HG02938 (cell line): Measurements from ENCODE around the gene HOXC10.

Source experiments
- ATAC-seq: cut with Tn5 transposase; IDR thresholded peaks from one replicate; pipeline ENCODE4 v1.9.1; 2021; ENCODE audit warnings: mild to moderate bottlenecking, moderate library complexity; ENCODE audit not compliant: unreplicated experiment

Gene HOXC10

DNA sequence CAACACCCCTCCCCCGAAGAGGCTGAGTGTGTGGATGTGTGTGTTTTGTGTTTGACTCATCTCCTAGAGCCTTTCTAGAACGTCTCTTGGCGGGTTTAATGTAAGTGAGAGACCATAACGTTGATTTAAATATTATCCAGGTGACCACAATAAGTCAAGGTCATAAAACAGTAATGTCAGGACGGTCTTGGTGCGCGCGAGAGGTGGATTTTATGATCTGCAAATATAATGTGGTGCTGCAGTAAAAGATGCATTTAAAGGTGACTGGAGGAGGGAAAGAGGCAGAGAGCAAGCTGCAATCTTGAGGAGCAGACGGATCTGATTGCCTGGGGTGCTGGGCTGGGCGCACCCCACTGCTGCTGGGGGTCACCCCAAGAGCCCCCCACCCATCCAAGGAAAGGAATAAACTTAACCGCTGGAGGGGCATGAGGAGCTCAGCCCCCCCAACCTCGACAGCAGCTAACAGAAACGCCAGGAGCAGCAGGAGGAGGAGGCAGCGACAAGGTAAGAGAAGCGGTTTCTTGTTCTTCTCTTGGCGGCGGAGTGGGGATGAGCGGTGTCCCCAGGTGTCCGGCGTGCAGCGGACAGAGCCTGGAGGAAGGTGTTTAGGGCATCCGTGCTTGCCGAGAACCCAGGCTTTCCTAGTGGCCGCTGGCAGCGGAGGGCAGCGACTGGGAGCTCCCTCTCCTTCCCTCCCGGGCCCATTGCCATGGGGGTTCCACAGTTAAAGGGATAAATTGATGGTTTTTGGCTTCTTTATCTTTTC lies 5.5 kb downstream of the HOXC10 start:
- no peak for ATAC-seq

DNA sequence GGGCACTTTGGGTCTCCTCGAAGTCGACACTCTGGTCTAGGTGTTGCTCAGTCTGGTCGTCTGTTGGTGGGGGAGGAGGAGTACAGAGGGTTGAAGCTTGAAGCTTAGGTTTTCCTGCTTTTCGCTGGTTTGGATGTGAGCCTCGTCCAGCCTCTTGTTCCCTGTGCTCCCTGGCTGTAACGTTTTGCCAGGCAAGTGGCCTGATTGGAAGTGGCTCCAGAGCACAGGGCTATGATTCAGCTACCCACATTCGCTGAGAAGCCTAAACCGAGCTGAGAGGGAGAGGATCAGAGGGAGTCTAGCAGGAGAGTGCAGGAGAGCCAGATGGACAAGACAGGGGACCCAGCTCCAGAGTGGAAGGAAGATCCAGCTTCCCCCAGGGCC lies 6.1 kb downstream of the HOXC10 start:
- no peak for ATAC-seq

- no peak for ATAC-seq
Observed at GRCh38 chr12:53992377-53992889, 7.5 kb downstream of the HOXC10 start.

DNA sequence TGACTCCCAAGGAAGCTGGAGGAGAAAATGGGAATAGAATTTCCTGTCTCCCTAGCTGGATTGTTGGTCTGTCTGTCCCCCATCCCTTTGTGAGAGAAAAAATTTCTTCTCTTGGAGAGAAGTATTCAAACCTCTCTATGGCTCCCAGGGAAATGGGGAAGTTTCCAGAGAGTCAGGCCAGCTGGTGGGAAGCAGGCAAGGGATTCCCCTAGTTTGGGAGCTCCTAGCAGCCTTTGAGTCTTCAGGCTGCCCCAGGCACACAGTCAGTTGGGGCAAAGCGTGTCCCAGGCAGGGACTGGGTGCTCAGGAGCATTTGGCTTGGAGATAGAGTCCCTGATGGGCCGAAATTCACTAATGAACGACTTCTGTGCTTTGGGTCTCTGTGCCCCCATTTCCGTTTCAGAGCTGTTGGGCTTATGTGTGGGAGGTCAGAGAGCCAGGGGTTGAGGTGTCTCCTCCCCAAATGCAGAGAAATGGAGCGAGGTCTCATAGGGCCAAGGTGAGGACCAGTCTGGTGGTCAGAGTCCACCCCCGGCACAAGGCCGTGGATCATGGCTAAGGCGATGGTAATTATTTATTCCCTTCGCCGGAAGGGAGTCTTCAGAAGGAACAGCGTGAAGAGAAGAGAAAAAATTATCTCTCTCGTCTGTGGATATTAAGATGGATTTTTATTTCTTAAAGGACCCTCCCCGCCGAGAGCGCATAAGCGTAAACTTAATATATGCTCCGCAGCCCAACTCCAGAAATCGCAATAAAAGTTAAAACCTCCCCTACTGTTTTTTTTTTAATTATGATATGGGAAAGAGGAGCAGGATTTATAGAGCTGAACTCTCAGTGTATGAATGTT lies 8.4 kb downstream of the HOXC10 start:
- no peak for ATAC-seq

DNA sequence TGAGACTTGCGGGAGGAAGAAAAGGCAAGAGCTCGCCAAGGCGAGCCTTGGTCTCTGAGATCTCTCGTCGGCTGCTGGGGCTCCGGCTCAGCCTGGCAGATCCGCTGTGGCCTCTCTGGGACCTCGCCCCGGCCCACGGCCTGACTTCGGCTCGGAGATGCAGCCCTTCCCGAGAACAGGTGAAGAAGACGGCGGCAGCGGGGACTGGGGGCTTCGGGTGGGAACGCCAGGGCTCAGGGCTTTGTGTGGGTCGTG lies 9.0 kb downstream of the HOXC10 start:
- ATAC-seq: no peak

GRCh38 chr12:53994264-53995001 lies 9.5 kb downstream of the HOXC10 start:
- ATAC-seq: no peak

DNA sequence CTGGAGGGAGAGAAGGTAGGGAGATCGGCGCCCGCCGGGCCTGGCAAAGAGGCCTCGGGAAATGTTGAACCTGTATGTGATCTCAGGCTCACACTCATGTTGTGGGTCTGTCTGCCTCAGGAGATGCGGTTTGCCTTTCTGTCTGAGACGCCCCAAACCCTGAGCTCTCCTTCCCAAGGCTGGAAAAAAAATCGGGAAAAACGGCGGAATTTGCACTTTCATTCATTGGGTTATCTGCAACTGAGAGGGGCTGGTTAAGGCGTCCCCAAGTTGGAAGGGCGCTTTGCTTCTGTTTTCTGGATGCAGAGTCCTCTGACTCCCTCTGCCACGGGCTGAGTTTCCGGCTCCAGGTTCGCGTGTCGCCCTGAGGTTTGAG lies 10.0 kb downstream of the HOXC10 start:
- ATAC-seq: no peak

- no peak for ATAC-seq
Observed at GRCh38 chr12:53995378-53996239, 10.7 kb downstream of the HOXC10 start.

GRCh38 chr12:53996240-53997203 lies 11.6 kb downstream of the HOXC10 start:
- no peak for ATAC-seq

DNA sequence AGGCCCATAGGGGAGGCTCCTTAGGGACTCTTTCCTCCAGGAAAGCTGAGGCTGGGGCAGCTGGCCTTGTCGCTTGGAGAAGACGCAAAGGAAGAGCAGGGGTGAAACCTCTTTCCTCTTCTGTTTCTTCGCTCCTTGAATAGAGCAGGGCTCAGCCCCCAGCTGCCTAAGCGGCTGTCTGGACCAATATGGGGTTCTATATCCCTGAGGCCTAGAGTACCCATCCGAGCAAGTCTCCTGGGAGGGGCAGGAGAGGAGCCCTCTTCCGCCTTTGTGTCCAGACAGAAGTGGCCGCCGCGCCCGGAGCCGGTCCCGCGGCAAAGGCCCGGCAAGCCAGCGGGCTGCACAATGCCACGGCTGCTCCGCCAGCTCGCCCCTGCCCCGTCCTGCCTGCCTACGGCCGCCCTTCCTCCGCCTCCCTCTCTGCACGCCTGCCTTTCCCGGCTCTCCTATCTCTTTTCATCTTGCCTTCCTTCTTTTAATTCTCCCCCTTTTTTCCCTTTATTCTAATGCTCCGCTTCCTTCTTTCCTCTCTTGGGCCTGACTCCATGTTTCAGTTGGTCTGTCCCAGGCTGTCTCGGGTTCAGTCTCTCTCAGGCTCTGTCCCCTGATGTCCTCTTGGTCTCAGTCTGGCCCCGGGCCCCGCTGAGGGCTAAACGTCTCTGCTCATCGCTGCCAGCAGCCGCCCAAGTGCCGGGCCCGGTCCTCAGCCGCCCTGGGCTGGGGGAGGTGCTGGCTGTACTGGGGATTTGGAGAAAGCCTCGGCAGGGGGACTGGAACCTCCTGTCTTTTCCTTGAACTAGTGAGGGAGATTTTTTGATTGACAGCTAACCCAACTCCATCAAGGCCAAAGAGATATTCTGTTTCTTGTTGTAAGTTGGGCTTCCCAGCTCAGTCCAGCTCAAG lies 12.5 kb downstream of the HOXC10 start:
- ATAC-seq: no peak

GRCh38 chr12:53998110-53998899 lies 13.4 kb downstream of the HOXC10 start:
- no peak for ATAC-seq

GRCh38 chr12:53998900-53999236 lies 13.9 kb downstream of the HOXC10 start:
- no peak for ATAC-seq

DNA sequence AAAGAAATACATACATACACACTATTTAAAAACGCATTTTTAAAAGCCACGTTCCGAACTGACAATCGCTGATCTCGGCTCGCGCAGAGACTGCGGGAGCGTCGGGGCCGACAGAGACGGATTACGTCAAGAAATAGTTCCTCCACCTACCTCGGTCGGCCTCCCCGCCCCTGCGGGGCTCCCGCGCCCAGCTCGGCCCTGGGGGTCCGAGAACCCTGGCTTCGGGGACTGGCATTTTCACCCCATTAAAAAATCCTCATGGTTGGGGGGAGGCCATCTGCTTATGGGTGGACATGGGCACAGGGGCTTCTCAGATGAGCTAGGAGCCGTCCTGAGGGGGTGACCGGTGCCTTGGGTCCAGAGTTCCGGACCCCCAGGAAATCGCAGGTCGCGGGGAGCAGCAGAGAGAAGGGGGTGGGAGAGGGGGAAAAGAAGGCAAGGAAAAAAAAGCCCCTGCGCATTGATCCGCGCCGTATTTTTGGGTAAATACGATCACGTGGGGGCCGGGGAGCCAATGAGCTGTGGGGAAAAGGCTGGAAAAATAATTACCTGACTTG lies 14.7 kb downstream of the HOXC10 start:
- no peak for ATAC-seq

DNA sequence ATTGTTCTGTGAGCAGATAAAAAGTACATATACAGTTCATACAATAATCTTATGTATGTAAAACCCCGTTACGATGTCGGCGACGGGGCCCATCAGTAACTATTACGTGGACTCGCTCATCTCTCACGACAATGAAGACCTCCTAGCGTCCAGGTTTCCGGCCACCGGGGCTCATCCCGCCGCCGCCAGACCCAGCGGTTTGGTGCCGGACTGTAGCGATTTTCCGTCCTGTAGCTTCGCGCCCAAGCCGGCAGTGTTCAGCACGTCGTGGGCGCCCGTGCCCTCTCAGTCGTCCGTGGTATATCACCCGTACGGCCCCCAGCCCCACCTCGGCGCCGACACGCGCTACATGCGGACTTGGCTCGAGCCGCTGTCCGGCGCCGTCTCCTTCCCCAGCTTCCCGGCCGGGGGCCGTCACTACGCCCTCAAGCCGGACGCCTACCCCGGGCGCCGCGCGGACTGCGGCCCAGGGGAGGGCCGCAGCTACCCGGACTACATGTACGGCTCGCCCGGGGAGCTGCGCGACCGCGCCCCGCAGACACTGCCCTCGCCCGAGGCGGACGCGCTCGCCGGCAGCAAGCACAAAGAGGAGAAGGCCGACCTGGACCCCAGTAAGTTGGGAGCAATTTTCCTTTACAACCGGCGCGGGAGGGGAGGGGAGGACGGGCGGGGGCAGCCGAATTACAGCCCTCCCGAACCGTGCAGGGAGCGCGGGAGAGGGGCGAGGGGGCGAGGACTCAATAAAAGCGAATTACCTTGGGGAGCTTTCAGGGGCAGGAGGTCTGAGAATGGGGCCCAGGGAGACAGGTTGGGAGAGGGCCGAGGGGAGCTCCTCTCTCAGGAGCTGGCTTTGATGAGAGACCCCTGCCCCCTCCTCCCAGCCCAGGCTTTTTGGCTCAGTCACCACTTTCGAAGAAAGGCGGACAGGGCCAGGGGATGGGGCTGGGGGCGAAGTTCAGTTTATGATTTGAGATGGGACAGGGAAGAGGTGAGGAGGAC lies 15.5 kb downstream of the HOXC10 start, which contains the start of gene HOXC9:
Gene HOXC9 (plus strand): TSS at position 46 of the 999 bp plus-strand sequence. CDS start 28 bp downstream, at position 74.
- ATAC-seq: no peak

DNA sequence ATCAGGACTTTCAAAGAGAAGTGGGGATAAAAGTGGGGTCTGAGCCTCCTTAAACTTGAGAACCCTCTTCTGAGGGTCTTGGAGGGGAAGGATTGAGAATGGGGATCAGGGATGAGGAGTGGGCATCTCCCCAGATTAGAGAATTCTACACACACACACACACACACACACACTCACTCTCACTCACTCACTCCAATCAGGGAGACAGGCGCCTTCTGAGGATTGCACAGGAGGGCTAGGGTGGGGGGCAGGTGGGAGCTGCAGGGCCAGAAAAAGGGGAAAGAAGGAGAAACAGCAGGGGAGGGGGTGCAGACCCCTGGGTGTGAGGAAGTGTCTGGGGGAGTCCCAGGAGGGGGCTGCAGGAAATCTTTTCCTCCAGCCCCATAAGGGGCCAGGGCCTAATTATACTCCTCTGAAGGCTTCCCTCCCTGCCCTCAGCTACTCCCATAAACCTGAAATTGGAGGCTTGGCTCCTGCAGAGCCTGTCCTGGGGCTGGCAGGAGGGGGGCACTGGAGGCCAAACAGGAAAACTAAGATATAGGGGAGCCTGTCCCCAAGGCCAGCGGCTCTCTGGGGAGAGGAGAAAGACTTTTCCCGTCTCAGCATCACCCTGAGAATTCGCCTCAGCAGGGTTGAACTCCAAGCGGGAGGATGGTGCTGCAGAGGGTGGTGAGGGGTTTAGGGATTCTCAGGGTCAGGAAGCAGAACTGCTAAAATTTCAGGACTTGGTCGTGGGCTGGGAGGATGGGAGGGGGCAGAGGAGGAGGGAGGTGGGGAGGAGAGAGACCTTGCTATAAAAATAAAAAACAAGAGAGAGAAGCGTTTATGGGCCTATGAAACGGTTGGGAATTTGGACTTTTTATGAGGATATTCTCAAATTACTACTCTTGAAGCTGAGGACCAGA lies 16.6 kb downstream of the HOXC10 start:
- ATAC-seq: no peak
